Fibroblast of pulmonary artery (primary cell): ENCODE measurements around the gene CHSY1.

Source experiments
- DNase-seq: peaks from one replicate; pipeline ENCODE4 v3.0.0-alpha.2; 2010; ENCODE audit warnings: low read depth
- H3K4me3 ChIP-seq: replicated peaks from 2 replicates; pipeline ENCODE4 v1.5.1; 2011; ENCODE audit warnings: low read depth, mild to moderate bottlenecking, control low read depth, low read length, moderate library complexity
- CTCF ChIP-seq: IDR thresholded peaks from 2 replicates; pipeline ENCODE4 v1.5.1; 2011; ENCODE audit warnings: mild to moderate bottlenecking, control low read depth, low read length, inconsistent platforms; ENCODE audit errors: missing control alignments

Gene CHSY1

DNA sequence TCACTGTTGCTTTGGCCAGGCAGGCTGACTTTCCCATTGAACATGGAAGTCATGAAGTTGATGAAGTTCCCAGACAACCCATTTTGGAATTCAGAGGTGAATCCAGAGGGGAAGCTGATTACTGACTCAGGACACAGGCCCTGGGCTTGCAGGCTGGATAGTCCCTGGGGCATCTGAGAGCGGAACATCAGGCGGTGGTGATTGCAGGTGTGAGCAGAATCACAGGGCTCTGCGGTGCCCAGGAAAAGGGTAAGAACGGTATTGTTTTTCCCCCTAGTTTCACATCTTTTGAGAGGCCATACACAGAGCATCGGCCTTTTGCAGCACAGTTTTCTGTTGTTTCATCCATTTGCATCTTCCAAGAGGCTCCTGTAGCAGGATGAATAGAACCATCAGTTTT is 104.7 kb downstream of the CHSY1 start:
- no peak for DNase-seq
- TF ChIP-seq CTCF: no peak
- H3K4me3 ChIP-seq: no peak overlapping the region

DNA sequence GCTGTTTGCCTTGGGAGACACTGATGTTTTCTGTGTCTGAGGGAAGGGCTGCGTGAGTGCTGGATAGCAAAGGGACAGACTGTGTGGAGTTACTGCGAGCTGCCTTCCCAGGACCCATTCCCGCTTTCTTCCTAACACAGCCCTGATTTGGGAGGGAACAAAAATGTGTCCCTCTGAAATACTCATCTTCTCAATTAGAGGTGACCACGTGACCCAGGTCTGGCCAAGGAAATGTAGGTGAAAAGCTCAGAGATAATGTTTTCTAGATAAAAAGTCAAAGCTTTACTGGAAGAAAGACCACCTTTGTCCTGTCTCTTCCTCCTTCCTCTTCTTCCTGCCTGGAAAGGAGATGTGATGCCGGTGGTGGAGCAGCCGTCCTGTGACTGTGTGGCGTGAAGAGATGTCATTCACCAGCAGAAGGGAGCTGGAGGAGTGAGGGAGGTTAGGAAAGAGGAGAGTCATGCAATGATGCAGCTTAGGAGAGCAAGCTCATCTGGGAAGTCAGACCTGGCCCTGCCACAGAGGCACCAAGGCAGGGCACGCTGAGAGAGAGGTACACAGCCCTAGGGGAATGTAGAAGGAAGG is 105.6 kb downstream of the CHSY1 start:
- H3K4me3 ChIP-seq: no peak overlapping the region
- DNase-seq: no peak
- no peak for TF ChIP-seq CTCF

DNA sequence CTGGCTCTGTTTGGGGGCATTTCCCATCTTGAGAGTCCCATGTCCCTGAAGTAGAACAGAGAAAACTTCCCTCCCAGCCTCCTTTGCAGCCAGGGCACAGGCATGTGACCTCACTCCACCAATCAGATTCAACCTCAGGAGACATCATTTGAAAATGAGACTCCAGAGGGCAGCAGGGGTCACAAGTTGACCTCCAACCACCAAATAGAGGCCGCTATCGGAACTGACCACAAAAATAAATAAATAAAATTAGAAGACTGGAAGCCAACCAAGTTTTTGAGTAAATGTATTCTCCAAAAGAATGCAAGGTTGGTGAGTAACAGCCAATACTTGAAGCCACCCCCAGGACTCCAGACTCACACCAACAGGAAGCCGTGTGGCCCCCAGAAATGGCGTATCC is 106.5 kb downstream of the CHSY1 start:
- DNase-seq: no peak
- no peak overlapping the region for H3K4me3 ChIP-seq
- TF ChIP-seq CTCF: no peak

- H3K4me3 ChIP-seq: no peak overlapping the region
- no peak for TF ChIP-seq CTCF
- DNase-seq: no peak
Observed at GRCh38 chr15:101143321-101143720, 108.5 kb downstream of the CHSY1 start.

DNA sequence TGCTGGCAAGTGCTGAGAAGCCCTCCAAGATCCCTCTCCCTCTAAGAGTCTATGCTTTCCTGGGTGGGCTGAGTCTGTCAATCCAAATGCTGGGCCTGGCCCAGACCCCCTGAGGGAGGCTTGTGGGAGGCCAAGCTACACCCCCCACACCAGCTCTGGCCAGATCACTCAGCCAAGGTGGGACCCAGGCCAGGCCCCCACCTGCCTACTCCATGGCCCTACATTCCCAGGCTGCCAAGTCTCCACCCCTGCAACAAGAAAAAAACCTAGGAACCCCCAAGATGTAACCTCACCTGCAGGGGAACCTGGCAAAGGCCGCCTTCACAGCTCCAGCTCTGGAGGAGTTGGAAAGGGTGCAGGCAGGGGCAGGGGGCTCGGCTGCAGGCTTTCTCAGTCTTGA is 109.1 kb downstream of the CHSY1 start:
- TF ChIP-seq CTCF: no peak
- DNase-seq: no peak

DNA sequence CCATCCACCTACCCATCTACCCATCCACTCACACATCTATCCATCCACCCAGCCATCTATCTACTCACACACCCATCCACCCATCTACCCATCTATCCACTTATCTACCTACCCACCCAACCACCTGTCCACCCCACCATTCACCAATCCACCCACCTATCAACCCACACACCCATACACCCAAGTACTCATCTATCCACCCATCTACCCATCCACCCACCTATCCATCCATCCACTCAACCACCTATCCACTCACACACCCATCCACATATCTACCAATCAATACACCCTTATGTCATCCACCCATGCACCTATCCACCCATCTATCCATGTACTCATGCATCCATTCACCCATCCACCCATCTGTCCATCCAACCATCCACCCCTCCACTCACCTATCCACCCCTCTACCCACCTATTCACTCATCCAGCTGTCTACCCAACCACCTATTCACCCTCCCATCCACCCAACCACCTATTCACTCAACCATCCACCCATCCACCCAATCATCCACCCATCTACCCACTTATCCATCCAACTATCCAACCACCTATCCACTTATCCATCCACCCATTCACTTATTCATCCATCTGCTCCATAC is 109.8 kb downstream of the CHSY1 start:
- TF ChIP-seq CTCF: no peak
- DNase-seq: no peak
- H3K4me3 ChIP-seq: no peak overlapping the region

More for the DNA sequence above, 109.1 kb downstream of the CHSY1 start:
- H3K4me3 ChIP-seq: no peak overlapping the region

- no peak overlapping the region for H3K4me3 ChIP-seq
- no peak for DNase-seq
- no peak for TF ChIP-seq CTCF
Observed at GRCh38 chr15:101140697-101141065, 111.2 kb downstream of the CHSY1 start.
